GM21723 (cell line): ENCODE results near the gene KCNMA1.

ENCODE experiments used
- ATAC-seq: cut with Tn5 transposase; IDR thresholded peaks from one replicate; pipeline ENCODE4 v1.9.1; 2021; ENCODE audit warnings: mild to moderate bottlenecking, moderate library complexity; ENCODE audit not compliant: unreplicated experiment

KCNMA1 gene

GRCh38 chr10:77149001-77149400, 488.6 kb downstream of the KCNMA1 start:
- no peak for ATAC-seq

DNA sequence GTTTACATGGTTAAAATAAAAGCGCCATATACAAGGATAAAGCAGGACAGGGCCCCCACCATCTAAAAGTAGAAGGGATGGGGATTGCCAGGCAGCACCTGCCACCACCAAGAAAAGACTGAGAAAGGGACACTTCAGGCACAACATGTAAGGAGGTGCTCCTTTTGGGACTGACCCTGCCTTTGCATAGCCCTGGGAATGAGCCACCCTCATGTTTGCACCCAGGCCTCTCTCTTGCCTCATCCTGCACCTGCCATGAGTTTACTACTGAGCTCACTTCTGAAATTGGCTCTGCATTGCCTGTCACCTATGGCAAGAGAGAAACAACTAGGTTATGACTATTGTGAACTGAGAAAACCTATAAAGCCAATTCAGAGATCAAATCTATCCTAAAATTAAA, 489.7 kb downstream of the KCNMA1 start:
- ATAC-seq = no peak

- no peak for ATAC-seq
Observed at GRCh38 chr10:77146712-77147336, 490.8 kb downstream of the KCNMA1 start.

DNA sequence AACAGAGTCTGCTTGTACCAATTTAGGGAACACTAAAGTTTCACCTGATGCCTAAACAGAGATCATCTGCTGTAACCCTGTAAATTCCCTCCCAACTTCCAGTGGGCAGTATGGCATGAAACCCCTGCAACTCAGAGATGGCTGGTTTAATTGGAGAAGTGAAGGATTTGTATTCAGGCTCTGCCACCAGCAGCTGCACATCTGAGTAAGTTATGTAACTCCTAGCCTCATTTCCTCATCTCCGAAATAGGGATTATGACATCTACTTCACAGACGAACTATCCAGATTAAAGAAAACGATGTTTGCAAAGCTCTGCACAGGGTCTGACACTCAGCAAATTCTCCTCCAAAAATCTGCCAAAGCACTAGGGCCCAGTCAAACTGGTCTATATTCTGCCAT, 493.0 kb downstream of the KCNMA1 start:
- ATAC-seq = no peak

- ATAC-seq = no peak
Observed at GRCh38 chr10:77139252-77140160, 498.1 kb downstream of the KCNMA1 start.

GRCh38 chr10:77138541-77138940, 499.1 kb downstream of the KCNMA1 start:
- no peak for ATAC-seq

DNA sequence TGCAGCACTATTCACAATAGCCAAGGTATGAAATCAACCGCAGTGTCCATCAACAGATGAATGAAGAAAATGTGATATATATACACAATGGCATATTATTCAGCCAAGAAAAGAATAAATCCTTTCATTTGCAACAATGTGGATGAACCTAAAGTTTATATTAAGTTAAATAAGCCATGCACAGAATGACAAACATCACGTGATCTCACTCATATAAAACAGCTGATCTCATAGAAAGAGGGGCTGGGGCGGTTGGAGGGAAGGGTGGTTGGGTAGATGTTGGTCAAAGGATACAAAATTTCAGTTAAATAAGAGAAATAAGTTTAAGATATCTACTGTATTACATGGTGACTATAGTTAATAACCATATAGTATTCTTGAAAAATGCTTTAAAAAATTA, 502.1 kb downstream of the KCNMA1 start:
- ATAC-seq = no peak

GRCh38 chr10:77131214-77131613, 506.4 kb downstream of the KCNMA1 start:
- ATAC-seq = no peak

DNA sequence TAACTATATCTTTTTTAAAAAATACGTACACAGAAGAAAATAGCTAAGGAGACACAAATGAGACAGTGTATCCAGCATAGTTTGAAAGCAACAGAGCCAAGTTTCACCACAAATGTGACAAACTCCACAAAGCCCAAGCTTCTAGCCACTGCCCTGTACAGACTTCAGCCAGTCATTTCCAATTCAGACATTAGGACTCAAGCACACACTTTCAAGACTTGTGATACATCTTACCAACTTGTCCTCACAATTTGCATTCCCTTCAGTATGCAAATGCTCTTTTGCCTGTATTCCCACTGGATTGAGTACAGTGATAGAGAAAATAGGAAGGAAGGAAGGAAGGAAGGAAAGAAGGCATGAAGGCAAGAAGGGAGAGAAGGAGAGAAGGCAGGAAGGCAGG, 510.4 kb downstream of the KCNMA1 start:
- no peak for ATAC-seq

GRCh38 chr10:77125231-77125630, 512.4 kb downstream of the KCNMA1 start:
- ATAC-seq = no peak

DNA sequence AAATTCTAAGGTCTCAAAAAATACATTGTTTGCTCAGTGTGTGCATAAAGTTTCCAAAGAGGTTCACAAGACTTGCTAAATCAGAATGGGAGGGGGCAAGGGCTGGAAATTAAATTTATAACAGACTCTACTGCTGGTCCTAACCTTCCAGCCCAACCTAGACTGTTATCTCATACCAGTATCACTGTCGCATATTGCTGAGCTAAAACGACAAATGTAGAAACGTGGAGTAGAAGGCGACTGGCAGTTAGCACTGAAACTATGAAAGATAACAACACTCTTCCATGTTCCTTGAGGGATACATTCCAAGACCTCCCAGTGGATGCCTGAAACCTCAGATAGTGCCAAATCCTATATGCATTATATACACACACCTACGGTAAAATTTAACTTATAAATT, 514.3 kb downstream of the KCNMA1 start:
- ATAC-seq = no peak

GRCh38 chr10:77121829-77122228, 515.8 kb downstream of the KCNMA1 start:
- no peak for ATAC-seq

- ATAC-seq = no peak
Observed at GRCh38 chr10:77120666-77121376, 516.8 kb downstream of the KCNMA1 start.

- ATAC-seq = no peak
Observed at GRCh38 chr10:77120012-77120411, 517.6 kb downstream of the KCNMA1 start.

DNA sequence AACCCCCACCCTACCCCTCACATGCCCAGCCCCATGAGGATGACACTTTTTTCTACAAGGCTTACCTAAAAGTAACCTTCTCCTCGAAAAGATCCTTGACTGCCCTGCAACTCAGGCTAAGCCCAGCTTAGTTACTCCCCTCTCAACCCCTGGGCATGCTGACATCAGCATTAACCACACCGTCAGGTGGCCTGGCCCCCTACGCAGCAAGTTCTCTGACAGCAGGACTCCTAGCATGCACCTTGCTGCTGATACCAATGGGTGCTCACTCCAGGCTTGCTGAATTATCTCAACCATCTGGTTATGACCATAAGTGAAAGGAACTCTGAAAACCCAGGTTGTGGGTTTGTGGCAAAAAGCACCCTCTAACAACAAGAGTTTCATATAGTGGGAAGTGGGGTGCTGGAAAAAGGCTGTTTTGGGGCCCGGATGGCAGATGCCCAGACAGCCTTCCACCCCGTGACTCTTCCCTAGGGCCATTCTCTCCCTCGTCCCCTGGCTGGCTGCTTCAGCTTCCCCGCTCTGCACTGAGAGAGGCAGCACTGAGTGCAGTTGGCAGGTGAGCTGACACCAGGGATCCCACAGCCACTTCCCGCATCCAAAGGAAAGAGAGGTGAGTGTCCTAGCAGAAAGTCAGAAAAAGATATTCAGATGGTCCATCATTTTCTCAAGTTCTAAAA, 518.9 kb downstream of the KCNMA1 start:
- ATAC-seq = no peak

GRCh38 chr10:77117501-77117900, 520.1 kb downstream of the KCNMA1 start:
- no peak for ATAC-seq

- no peak for ATAC-seq
Observed at GRCh38 chr10:77116904-77117303, 520.7 kb downstream of the KCNMA1 start.

- ATAC-seq = no peak
Observed at GRCh38 chr10:77114181-77114821, 523.3 kb downstream of the KCNMA1 start.

DNA sequence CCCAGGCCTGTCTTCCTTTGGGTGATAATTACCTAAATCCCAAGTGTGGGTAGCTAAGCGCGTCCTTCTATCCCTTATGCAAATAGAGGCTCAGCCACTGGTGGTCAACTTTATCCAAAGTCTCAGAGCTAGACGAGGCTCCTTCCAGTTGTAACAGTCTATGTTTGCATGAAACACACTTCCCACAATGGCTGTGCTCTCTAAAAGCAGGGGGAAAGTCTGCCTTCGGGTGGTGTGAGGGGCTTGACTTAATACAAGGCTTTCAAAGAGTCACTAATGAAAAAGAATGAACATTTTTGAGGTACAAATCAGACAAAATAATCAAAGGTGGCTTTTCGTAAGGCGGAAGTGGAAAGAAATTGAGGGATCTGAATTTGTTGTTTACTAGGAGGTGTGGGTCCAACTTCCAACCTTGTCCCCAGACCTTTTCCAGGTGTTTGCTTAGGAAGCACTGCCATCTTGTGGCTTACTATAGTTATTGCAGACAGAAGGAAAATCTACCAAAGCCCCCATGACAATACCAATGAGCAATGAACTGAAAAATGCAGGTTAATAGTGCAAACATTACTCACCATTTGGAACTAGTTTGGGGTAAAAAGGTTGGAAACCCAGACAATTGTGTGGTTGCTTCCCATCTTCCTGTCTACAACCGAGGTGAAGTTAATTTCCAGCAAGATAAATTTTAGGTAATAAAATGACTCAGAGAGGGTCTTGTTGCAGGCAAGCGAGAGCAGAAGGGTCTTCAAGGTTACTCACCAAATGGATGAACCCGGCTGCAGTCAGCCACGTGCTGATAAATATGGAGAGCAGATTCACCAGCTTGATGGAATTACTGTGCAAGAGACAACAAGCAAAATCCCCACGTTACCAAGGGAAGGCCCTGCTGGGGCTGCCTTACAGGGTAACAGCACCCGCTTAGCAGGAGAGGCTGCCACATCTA, 525.7 kb downstream of the KCNMA1 start:
- peak; percentile 61 for ATAC-seq

GRCh38 chr10:77110757-77111156, 526.9 kb downstream of the KCNMA1 start:
- no peak for ATAC-seq
